B cell (primary cell): Measurements from ENCODE around the gene UGT1A6. TPM values are rescaled to one million over a fixed set of nuclear protein-coding genes. Genes with fewer than 3 reads are reported as not detected.

Experiments used
- ATAC-seq: fragments of 200-7000 bp; cut with Tn5 transposase; one replicate; pipeline ENCODE4 v1.10.0; 2021; ENCODE audit warnings: low read depth, mild to moderate bottlenecking, moderate number of reproducible peaks, moderate library complexity
- CTCF ChIA-PET: fragments of 350-600 bp; sonication (Branson Sonifier 250); formaldehyde crosslinking; loops from one replicate; lab custom pipeline; 2021; ENCODE audit warnings: antibody characterized with exemption, inconsistent platforms; lab: Charles Lee
- POLR2A ChIA-PET: fragments of 350-600 bp; sonication (Branson Sonifier 250); formaldehyde crosslinking; loops from one replicate; lab custom pipeline; 2021; ENCODE audit warnings: antibody characterized with exemption; lab: Charles Lee
- DNase-seq: peaks from one replicate; pipeline ENCODE4 v3.0.0; 2013
- H2AFZ ChIP-seq: 2 replicates; pipeline ENCODE4 v1.6.1; 2012; ENCODE audit warnings: mild to moderate bottlenecking, low read depth, low read length; ENCODE audit not compliant: insufficient read depth, poor library complexity, severe bottlenecking
- H3K27ac ChIP-seq, 2 donors: 1 replicate in 1 of 2; 2 replicates in 1 of 2; pipeline ENCODE4 v1.5.1; 2012 to 2013; ENCODE audit warnings: low read length in 2 of 2, mild to moderate bottlenecking in 2 of 2, moderate library complexity in 1 of 2
- H3K27me3 ChIP-seq, 4 experiments: fragments of 200-600 bp in 1 of 4; sonication (generic) in 1 of 4; replicated peaks in 1 of 4; 1 replicate in 2 of 4; 2 replicates in 2 of 4; pipeline versions ENCODE4 v1.6.1 to v1.7.0; 2013 to 2016; ENCODE audit warnings: low read length in 3 of 4, mild to moderate bottlenecking in 2 of 4, mixed read lengths in 1 of 4, moderate library complexity in 1 of 4; ENCODE audit not compliant: insufficient read depth in 4 of 4, control insufficient read depth in 3 of 4; ENCODE audit errors: control extremely low read depth in 1 of 4
- H3K36me3 ChIP-seq, 2 experiments: replicated peaks in 1 of 2; 1 replicate in 1 of 2; 2 replicates in 1 of 2; pipeline versions ENCODE4 v1.6.1 to v1.7.1; 2013; ENCODE audit warnings: low read length in 1 of 2; ENCODE audit not compliant: insufficient read depth in 2 of 2, control insufficient read depth in 1 of 2; ENCODE audit errors: control extremely low read depth in 1 of 2, extremely low read depth in 1 of 2
- H3K4me1 ChIP-seq, 2 donors: fragments of 200-600 bp in 1 of 2; sonication (generic) in 1 of 2; 1 replicate in 1 of 2; 2 replicates in 1 of 2; pipeline versions ENCODE4 v1.5.1 to v1.6.1; 2013 to 2017; ENCODE audit warnings: low read length in 2 of 2; ENCODE audit not compliant: control insufficient read depth in 2 of 2, insufficient read depth in 2 of 2
- H3K4me2 ChIP-seq: replicated peaks from 2 replicates; pipeline ENCODE3; 2012; ENCODE audit warnings: mild to moderate bottlenecking, low read depth, low read length; ENCODE audit not compliant: poor library complexity, severe bottlenecking
- H3K4me3 ChIP-seq, 5 experiments: fragments of 200-600 bp in 1 of 5; sonication (generic) in 1 of 5; 1 replicate in 3 of 5; 2 replicates in 2 of 5; pipeline versions ENCODE4 v1.5.1 to v1.7.0; 2011 to 2016; ENCODE audit warnings: low read length in 4 of 5, mild to moderate bottlenecking in 4 of 5, low read depth in 2 of 5, control low read depth in 1 of 5, moderate library complexity in 1 of 5; ENCODE audit not compliant: insufficient read depth in 1 of 5; ENCODE audit errors: control extremely low read depth in 1 of 5, extremely low read depth in 1 of 5
- H3K79me2 ChIP-seq: fragments of 200-600 bp; sonication (generic); one replicate; pipeline ENCODE4 v1.6.0; 2016; ENCODE audit warnings: low read length; ENCODE audit not compliant: control insufficient read depth, insufficient read depth
- H3K9ac ChIP-seq: fragments of 200-600 bp; sonication (generic); 2 replicates; pipeline ENCODE4 v1.6.1; 2017; ENCODE audit warnings: mild to moderate bottlenecking, low read length, moderate library complexity
- H3K9me3 ChIP-seq, 3 donors: one replicate each; pipeline versions ENCODE4 v1.6.1 to v1.7.1; 2013; ENCODE audit warnings: low read length in 2 of 3; ENCODE audit not compliant: control insufficient read depth in 2 of 3, insufficient read depth in 1 of 3; ENCODE audit errors: control extremely low read depth in 1 of 3
- H4K20me1 ChIP-seq: 2 replicates; pipeline ENCODE4 v1.6.0; 2012; ENCODE audit warnings: mild to moderate bottlenecking, low read length; ENCODE audit not compliant: insufficient read depth, control insufficient read depth, poor library complexity, severe bottlenecking
- H3K27ac Mint-ChIP-seq: one replicate; pipeline ENCODE4 v1.8.0; 2021; ENCODE audit warnings: mixed read lengths
- H3K27me3 Mint-ChIP-seq: one replicate; pipeline ENCODE4 v1.8.0; 2021; ENCODE audit warnings: mixed read lengths
- H3K4me1 Mint-ChIP-seq: one replicate; pipeline ENCODE4 v1.8.0; 2021; ENCODE audit warnings: mixed read lengths
- H3K4me3 Mint-ChIP-seq: one replicate; pipeline ENCODE4 v1.8.0; 2021; ENCODE audit warnings: mixed read lengths
- H3K9me3 Mint-ChIP-seq: one replicate; pipeline ENCODE4 v1.8.0; 2022; ENCODE audit warnings: mixed read lengths; ENCODE audit not compliant: insufficient read depth
- EZH2 ChIP-seq: IDR thresholded peaks from 2 replicates; pipeline ENCODE4 v1.6.1; 2012; ENCODE audit warnings: borderline replicate concordance, low read depth, mild to moderate bottlenecking, moderate library complexity, low read length; ENCODE audit not compliant: insufficient read depth, poor library complexity, severe bottlenecking
- WGBS: methylation state at CpG from one replicate; pipeline ENCODE4 v1.1.5; 2013; ENCODE audit warnings: missing lambda C conversion rate; ENCODE audit not compliant: insufficient coverage; 5-methylcytosine and 5-hydroxymethylcytosine counted together
- intact Hi-C: fragments of 100-400 bp; cut with micrococcal nuclease; formaldehyde crosslinking; loops from one replicate; pipeline ENCODE4 v1.10.0; 2022
- polyA plus RNA-seq: library from polyadenylated mRNA; depleted of rRNA; stranded (reverse); fragments of >200 nt; gene quantifications from 2 replicates; pipeline ENCODE4 v1.2.3, GENCODE V29; 2012
- total RNA-seq, 2 donors: library from RNA; stranded (reverse); fragments of 120-200 nt in 1 of 2; gene quantifications; 1 replicate in 1 of 2; 2 replicates in 1 of 2; pipeline versions ENCODE4 v1.2.3 to v1.2.4, GENCODE V29; 2013 to 2022
- TF ChIP-seq, protein P1 (sequence below): fragments of 200-600 bp; IDR thresholded peaks from one replicate; pipeline ENCODE4 v1.8.0; 2022; ENCODE audit warnings: antibody characterized with exemption, mild to moderate bottlenecking

The UGT1A6 gene
- total and polyA plus RNA-seq, 2 donors (not counting 1 experiment from before 2014, with no cell fraction given): not detected

DNA sequence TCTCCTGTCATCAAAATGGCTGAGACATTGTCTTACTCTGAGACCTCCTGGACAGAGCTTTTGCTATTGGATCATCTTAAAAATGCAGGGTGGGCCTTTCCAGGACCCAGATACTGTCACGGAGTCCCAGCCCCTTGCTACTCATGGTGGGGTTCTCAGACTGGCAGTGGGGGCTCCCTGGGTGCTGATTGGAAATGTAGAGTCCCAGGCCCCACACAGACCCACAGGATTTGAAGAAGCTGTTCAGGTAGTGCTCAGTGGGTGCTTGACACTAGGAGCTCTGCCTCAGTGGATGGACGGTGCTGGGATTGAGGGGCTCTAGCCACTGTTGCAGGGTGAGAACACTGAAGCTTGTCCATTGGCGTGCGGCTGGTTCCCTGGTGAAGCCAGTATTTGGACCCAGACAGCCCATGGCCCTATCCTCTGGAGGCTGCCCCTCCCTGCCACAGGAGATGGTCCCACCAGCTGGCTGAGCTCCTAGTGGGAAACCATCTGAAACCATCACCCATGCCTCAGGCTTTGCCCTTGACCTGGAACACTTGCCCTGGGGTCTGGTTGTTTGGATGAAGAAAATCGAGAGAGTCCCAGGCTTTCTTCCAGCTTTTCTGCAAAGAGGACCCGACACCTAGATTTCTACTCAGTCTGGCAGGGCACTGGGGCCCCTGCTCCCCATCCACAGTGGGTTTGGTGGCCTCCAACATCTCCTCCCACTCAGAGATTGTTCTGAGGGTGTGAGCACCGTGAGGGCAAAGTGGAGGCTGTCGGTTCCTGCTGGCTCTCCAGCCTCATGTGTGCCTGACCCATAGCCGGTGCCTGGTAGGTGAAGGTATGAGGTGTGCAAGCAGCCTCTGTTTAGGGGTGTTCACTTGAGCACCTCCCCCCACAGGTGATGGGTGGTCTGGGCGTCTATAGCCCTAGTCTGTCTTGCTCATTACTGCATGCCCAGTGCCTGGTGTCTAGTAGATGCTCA is 115.6 kb downstream of the UGT1A6 start:
- Mint-ChIP-seq H3K9me3 (no peaks in the 10 kb centered on the region), H3K4me1 (no peaks in the 10 kb centered on the region), H3K27ac (no peak overlapping the region), H3K4me3 (no peak overlapping the region), H3K27me3 (peaks cover 28% of the 10 kb centered on the region)
- H2AFZ ChIP-seq: no peak overlapping the region
- TF ChIP-seq, protein P1, sequence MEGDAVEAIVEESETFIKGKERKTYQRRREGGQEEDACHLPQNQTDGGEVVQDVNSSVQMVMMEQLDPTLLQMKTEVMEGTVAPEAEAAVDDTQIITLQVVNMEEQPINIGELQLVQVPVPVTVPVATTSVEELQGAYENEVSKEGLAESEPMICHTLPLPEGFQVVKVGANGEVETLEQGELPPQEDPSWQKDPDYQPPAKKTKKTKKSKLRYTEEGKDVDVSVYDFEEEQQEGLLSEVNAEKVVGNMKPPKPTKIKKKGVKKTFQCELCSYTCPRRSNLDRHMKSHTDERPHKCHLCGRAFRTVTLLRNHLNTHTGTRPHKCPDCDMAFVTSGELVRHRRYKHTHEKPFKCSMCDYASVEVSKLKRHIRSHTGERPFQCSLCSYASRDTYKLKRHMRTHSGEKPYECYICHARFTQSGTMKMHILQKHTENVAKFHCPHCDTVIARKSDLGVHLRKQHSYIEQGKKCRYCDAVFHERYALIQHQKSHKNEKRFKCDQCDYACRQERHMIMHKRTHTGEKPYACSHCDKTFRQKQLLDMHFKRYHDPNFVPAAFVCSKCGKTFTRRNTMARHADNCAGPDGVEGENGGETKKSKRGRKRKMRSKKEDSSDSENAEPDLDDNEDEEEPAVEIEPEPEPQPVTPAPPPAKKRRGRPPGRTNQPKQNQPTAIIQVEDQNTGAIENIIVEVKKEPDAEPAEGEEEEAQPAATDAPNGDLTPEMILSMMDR: no peak
- TF ChIP-seq EZH2: no peak
- H3K4me3 ChIP-seq: no peak overlapping the region
- H3K36me3 ChIP-seq: no peaks in the 10 kb centered on the region
- WGBS: 91% methylated on average over 7 of the region's 10 CpGs
- DNase-seq: no peak
- H3K9ac ChIP-seq: no peak overlapping the region
- intact Hi-C loops: no loop called here
- no peaks in the 10 kb centered on the region for H4K20me1 ChIP-seq
- H3K4me1 ChIP-seq: no peaks in the 10 kb centered on the region
- no peak for ATAC-seq
- ChIA-PET CTCF (no interaction called here), POLR2A (no interaction called here)
- no peaks in the 10 kb centered on the region for H3K9me3 ChIP-seq
- no peak overlapping the region for H3K4me2 ChIP-seq
- H3K27me3 ChIP-seq: peaks cover 0 to 10% (median 0%) of the 10 kb centered on the region in 4 experiments
- H3K27ac ChIP-seq: no peak overlapping the region
- H3K79me2 ChIP-seq: no peaks in the 10 kb centered on the region

DNA sequence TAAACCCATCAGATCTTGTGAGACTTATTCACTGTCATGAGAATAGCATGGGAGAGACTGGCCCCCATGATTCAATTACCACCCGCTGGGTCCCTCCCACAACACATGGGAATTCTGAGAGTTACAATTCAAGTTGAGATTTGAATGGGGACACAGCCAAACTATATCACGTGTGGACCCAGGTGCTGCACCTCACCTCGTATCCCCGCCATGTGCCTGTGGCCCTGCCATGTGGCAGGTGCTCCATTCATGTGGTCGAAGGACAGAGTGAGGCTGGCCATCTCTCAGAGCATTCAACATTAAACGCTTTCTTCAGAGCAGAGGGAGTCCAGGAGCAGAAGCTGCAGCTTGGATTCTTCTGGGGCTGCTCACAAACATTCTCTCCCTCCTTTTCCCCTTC is 117.7 kb downstream of the UGT1A6 start:
- 84% methylated on average over 5 of the region's 6 CpGs for WGBS
- no peaks in the 10 kb centered on the region for H4K20me1 ChIP-seq
- peaks cover 22% of the 10 kb centered on the region for H3K27me3 Mint-ChIP-seq
- H3K4me1 Mint-ChIP-seq: no peaks in the 10 kb centered on the region
- H3K9me3 ChIP-seq: no peaks in the 10 kb centered on the region
- no peak overlapping the region for H3K4me2 ChIP-seq
- H3K4me3 ChIP-seq: no peak overlapping the region
- H3K9me3 Mint-ChIP-seq: no peaks in the 10 kb centered on the region
- no peak overlapping the region for H3K4me3 Mint-ChIP-seq
- ATAC-seq: no peak
- ChIA-PET CTCF (no interaction called here), POLR2A (no interaction called here)
- H3K4me1 ChIP-seq: no peaks in the 10 kb centered on the region
- intact Hi-C loops: no loop called here
- H3K27ac ChIP-seq: no peak overlapping the region
- no peaks in the 10 kb centered on the region for H3K36me3 ChIP-seq
- H3K9ac ChIP-seq: no peak overlapping the region
- H3K27ac Mint-ChIP-seq: no peak overlapping the region
- DNase-seq: no peak
- H3K27me3 ChIP-seq: peaks cover 0 to 8% (median 0%) of the 10 kb centered on the region in 4 experiments
- H2AFZ ChIP-seq: no peak overlapping the region
- no peaks in the 10 kb centered on the region for H3K79me2 ChIP-seq
- TF ChIP-seq EZH2: no peak
